HG03558 (cell line): ENCODE results near the gene DLGAP1.

Source experiments
- ATAC-seq: cut with Tn5 transposase; IDR thresholded peaks from one replicate; pipeline ENCODE4 v1.9.1; 2021; ENCODE audit warnings: moderate number of reproducible peaks; ENCODE audit not compliant: unreplicated experiment; ENCODE audit errors: extremely low read depth

Gene DLGAP1

DNA sequence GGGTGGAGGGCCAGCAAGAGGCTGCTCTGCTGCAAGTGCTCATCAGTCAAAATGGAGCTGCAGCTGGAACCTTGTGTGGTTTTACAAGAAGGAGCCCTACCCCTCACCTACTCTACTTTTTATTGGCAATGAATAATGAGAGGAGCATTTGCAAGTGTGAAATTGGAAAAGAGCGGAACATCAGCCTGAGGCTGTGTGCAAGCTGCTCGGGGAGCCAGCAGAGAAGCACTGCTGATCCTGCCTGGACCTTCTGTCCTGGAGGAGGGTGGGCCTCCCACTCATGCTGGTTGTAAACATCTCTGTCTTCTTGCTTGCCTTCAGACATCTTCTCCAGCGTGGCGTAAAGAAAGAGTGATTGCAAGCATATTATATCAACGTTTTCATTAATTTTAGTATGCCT is 256.2 kb downstream of the DLGAP1 start:
- no peak for ATAC-seq

DNA sequence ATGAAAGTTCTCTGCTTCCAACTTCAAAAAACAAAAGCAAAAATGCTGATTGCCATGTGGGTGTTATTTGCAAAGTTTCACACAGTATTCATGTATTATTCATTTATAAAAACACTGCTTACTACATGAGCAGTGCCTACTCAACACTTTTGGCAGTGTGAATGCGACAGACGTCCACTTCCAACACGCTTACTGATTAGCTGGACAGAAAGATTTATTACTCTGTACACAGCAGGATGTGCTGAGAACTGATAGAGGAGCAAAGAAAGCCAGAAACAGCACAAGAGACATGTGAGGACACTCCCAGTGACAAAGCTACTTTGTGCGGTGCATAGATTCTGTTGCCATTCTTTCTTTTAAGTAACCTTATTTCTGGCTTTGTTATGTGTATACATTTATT is 258.8 kb downstream of the DLGAP1 start:
- ATAC-seq: no peak

DNA sequence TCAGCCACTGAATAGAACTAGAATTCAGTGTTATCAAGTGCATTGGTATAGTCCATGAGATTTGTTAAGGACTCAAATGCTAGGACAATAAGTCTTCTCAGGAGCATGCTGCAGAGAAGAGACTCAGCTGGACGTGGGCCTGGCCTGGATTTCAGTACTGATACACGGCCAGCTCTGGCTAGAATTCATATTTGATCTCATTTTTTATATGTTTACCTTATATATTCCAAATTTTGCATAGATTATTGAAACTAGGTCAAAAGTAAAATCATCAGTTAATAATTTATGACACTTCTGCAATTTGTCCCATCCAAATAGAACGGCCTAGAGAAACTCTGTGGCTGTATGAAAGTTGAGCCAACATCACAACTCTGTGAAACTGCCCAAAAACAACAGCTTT is 262.0 kb downstream of the DLGAP1 start:
- ATAC-seq: no peak

DNA sequence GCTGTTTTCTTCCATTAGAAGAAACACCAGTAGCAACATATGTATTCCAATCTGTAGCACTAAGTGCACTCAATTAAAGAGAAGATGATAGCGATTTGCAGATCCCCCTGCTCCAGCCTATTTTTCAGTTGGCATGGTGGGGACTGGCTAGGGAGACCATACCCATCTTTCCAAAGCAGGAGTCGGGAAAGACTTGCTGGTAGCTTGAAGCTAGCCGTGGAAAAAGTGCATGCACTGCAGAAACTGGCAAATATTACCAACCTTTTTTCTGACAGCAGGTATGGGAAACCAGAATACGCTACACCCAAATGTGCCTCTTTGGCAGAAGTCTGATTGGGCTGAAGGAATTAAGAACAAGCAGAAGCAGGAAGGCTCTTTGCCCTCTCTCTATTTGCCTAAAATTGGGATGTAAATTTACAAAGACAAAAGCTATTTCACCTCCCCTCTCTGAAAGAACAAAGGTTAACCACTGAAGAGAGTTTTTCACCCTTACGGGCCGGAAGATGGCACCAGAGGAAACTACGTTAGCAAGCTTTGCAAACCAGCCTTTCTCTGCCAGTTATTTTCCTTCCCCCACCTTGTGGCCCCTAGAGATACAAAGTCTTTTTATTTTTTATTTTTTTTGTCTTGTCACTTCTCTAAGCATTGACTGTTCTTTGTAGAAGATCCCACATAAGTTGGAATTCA is 273.1 kb downstream of the DLGAP1 start:
- ATAC-seq: no peak

DNA sequence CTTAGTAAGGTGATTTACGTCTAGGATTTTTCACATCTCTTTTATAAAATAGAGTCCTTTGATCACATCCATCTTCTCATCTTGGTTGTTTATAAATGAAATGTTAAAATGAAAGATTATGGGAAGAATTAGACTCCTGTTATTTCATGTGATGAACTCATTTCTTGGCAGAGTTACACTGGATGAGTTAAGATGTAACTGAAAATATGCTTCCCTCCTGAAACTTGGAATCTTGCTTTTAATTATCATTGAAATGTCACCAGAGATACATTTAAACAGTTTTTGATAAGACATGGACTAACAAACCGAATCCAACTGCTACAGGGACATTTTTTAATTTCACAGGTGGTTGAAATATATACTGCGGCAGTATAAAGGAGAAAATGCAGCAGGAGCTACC is 274.0 kb downstream of the DLGAP1 start:
- no peak for ATAC-seq

DNA sequence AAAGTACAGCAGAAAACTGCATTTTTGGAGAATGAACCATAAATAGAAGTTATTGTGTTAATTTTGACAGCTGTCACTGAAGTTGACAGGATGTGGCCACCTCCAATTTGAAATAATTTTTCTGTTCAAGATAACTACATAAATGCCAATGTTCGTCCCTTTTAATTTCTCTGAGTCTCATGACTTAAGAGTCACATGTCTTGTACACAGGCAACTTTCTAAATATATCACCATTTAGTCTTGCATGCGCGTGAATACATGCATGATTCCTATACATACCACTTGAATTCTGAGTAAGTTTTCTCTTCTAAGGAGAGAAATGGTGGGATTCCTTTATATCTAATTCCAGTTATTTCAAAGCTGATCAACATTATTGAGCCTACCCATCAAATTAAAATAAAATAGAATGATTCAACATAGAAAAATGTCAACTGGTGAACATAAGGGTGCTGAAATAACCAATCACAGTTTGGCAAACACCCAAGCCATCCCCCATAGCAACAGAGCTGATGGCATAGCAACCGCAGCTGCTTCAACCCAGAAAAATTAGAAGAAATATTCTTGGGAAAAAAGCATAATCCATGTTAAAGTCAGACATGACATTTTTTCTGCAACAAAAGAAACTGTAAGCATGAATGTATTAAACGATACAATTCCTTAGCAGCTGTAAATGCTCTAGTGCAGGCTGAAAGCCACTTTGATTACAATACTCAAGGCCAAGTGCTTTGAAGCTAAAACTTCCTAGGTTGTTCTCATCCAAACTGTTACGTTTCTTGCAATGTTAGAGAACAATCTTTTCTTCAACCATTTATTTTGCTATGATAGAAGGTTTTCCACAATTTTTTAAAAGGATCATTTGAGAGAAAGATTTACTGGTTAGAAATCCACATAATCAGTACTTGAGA is 282.7 kb downstream of the DLGAP1 start:
- ATAC-seq: no peak

DNA sequence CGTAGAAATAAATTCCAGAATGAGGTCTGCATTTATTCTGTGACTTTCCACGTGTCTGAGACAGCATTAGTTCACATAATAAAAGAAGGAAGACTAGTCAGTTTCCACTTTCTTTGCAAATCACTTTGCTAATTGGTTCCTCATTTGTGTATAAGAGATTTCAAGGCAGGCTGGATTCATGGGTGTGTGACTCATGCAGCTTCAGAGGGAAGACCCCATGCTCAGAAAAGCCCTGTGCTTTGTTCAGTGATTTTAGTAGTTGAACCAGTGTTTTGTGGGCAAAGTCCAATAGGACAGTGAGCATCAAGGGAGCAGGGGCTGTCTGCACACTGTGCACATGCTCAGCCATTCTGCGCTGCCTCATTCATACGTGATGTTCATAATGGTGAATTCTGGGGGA is 297.8 kb downstream of the DLGAP1 start:
- no peak for ATAC-seq

DNA sequence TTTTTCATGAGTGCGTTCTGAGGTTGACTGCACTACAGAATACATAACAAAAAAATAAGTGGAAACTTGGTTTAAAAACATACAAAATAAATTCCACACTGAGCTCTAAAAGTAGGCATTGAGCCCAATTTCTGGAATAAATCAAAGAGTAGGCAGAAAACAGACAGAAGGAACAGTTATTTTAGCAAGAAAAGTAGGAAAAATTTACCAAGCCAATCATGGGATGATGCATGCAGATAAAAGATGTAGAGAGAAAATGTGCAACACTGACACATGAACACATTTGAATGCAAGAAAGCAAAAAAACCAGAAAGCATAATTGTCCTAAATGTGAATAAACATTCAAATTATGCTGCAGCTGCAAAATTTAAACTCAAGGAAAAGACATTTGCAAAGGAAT is 308.3 kb downstream of the DLGAP1 start:
- no peak for ATAC-seq

DNA sequence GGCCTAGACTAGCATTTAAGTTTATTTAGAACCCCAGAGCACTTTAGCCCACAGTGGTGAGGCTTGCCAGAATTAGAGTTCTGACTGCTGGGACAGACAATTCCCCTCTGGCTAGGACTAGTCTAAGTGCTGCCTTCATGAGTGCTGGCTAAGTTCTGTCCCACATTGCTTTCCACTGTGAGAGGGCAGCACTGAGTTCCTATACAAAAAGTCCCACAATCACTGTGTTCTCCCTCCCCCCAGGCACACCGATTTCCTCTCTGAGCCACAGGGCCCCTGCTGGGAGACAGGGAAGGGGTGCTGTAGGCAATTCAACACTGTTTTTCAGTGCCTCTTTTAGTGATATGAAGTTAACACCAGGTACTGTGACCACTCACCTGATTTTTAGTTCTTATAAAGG is 310.9 kb downstream of the DLGAP1 start:
- ATAC-seq: no peak

DNA sequence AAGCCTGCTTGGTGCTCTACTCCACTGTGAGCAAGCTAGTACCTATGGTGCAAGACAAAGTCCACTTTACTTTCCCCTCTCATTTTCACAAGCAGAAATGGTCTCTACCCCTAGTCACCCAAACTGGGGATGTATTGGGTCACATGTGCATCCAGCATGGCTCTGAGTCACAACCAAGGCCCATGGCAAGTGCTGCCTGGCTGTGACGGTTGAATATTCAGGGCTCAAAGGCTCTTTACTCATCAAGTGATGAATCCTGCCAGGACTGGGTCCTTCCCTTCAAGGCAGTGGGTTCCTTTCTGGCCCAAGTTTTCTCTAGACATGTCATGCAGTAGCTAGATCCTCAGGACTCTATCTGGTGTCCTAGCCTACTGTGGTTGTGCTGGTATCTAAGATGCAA is 311.5 kb downstream of the DLGAP1 start:
- ATAC-seq: no peak

DNA sequence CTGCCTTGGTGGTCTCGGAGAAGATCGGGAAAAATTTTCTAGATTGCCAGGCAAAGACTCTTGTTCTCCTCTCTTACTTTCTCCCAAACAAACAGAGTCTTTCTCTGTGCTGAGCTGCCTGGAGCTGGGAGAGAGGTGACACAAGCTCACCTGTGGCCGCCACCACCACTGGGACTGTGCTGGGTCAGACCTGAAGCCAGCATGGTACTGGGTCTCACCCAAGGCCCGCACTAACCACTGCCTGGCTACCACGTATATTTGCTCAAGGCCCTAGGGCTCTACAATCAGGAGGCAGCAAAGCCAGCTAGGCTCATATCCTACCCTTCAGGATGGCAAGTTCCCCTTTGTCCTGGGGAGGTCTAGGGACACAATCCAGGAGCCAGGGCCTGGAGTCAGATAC is 312.2 kb downstream of the DLGAP1 start:
- ATAC-seq: no peak

DNA sequence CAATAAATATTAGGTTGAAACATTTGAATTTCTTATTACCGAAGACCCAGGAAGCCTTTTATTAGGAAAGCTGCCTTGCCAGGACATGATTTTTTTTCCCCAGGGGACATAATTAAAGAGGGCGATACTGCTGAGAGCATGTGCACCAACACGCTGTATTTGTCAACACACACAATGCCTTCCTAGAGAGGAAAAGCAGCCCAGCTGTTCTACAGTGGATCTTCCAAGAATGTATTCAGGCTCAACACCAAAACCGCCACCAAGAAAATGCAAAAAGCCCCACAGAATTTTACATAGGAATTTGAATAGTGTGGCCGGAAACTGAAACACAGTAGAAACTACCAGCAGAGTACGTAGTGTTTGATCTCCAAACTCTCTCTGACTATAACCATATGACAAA is 320.4 kb downstream of the DLGAP1 start:
- no peak for ATAC-seq

DNA sequence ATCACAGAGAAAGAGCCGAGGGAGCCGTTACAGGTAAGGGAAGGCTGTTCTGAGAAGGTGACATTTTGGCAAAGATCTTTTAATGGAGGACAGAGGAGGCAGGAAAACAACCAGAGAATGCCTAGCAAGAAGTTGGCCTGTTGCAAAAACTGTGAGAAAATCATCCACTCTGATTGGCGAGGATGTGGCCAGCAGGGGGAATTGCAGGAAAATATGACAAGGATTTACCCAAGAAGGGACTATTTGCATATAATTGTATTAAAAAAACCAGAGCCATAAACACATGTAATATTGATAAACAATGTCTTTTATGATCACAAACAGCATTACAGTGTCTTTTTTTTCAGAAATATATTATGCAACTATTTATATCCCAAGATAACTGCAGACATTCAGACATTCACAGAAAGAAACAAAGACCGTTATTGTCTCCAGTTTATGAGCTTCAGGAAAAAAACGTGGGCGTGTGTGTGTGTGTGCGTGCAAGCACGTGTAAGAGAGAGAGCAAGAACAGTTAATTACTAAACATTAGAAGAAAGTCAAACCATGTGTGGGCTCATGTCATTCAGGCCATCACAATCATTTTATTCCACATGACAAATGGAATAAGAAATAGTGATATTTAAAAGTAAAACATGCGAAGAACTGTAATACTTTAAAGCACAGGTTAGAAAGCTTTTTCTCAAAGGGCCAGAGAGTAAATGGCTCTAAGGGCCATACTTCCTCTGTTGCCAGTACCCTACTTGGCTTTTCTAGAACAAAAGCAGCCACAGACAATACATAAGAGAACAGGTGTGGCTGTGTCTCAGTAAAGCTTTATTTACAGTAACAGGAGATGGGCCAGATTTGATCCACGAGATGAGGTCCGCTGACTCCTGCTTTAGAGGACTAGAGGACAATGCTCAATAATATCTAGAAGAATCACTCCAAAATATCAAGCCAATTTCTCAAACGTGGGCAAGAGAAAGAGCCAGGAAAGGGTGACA is 324.1 kb downstream of the DLGAP1 start:
- ATAC-seq: no peak

DNA sequence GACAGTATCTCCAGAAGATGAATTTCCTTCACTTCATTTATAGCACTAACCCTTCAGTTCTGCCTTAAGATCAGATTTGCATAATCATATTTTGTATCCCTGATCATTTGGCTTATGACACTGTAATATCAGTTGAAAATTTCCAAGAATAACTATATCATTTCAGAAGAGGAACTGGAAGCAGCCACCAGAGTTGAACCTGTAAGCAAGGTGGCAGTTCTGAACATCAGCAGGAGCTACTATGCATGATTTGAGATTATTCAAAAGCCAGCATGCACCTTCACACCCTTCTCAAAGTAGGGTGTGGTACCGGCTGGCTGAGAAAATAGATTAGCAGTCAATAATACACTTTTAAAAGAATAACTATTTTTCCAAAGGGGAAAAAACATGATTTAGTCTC is 328.2 kb downstream of the DLGAP1 start:
- no peak for ATAC-seq

DNA sequence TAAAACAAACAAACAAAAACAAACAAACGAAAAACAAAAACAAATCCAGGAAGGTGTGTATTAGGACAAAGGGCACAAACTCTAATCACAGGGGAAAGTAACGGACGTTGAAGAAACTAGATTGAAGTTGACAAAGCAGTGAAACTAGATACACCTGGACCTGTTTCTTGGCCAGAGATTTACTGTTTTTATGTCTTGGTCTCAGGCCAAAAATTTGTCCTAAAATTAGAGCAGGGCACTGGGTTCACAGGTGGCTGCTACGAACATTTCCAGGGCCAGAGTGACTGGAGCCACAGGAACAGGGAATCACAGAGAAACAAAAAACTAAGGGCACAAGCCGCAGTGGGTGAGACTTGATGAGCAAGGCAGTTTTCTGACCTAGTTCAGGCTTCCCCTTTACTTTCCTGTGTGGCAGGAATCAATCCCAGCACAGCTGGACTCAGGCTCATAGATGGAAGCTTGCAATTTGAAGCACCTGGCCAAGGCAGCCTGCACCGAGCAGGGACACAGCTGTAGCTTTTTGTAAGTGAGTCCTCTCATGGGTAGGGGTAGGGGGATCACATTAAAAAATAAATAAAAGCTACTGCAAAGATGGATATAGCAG is 329.4 kb downstream of the DLGAP1 start:
- no peak for ATAC-seq

DNA sequence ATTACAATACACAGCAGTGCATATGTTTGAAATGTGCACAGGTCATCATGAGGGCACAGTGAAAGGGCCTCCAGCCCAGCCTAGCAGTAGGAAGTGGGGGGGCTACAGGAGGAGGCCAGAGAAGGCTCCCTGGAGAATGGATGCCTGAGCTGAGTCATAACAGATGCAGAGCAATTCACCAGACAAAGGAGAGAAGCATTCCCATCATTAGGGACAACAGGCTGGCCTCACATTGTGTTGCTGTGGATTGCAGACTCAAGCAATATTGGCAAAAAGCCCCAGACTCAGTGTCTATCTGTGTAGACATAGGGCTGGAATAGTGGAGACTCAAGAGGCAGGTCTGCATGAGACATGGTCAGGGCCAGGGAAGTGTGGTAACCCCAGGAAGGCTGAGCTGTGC is 329.9 kb downstream of the DLGAP1 start:
- ATAC-seq: no peak

DNA sequence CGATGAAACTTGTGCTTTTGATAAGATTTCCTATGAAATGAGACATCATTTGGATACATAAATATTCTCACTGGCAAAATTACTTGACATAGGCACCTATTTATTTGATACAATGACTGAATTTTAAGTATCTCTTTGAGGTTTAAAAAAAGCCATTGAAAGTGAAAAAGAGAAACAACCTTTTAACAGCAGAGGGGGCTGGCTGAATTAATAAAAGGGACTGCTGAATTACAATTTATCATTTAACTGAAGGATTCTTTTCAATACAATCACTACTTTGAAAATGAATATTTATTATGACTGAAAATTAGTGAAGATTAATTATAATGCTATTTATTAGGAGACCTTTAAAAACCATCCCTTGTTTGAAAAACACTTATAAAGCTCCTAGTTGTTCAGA is 335.3 kb downstream of the DLGAP1 start:
- no peak for ATAC-seq

DNA sequence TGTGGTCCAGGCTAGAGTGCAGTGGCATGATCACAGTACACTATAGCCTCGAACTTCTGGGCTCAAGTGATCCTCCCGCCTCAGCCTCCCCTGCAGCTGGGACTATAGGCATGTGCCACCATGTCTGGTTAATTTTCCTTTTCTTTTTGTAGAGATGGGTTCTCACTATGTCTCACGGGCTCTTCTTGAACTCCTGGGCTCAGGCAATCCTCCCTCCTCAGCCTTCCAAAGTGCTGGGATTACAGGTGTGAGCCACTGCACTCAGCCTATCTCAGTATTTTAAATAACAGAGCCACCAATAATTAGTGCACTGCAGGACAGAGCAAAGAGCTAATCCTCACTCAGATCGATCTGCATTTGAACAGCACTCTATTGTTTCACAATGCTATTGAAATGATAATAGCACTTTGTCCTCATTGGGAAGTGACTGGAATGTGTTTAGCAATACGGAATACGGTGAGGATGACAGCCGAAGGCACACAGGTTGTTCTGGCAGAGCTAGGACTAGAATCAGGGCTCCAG is 335.9 kb downstream of the DLGAP1 start:
- ATAC-seq: no peak

DNA sequence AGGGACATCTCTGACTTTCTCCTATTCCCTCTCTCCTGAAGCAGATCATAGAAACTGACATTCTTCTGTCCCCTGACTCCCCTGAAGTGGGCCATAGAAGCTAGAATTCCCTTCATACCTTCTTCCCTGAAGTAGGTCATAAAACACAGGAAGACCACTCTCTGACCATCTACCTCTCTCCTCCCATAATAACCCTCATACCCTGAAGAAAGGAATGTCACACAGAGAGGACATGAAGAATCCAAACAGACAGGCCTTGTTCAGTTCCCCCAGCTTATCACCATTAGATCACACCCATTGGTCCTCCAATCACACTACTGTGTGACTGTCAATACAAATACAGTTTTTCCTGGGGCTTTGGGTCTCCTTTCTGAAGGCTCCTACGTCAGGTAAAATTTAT is 347.1 kb downstream of the DLGAP1 start:
- no peak for ATAC-seq

DNA sequence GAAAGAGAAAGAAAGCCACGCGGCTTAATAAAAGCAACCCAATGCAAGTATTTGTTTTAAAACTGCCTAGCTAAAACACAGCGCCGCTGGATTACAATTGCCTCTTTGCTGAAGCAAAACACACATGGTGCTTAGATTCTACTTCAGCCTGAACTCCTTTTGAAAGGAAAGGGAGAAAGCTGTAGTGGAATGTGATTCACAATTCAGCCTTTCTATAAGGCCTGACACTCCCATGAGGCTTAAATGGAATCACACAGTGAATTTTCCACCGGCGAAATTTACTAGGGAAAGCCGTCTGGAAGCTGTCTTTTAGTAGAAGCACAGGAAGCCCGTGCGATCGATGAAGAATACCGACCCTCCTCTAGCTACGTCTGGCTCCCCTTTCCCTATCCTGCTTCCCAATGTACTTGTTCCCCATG is 348.0 kb downstream of the DLGAP1 start:
- ATAC-seq: no peak
